GM12892 (cell line): ENCODE results near the gene ADGRG6.

Source experiments
- POLR2A ChIP-seq: IDR thresholded peaks from 2 replicates; pipeline ENCODE4 v1.6.1; 2011; ENCODE audit warnings: low read depth, low read length, control low read depth
- POLR2AphosphoS5 ChIP-seq: IDR thresholded peaks from 2 replicates; pipeline ENCODE4 v1.6.1; 2011; ENCODE audit warnings: low read depth, low read length, control low read depth

DNA sequence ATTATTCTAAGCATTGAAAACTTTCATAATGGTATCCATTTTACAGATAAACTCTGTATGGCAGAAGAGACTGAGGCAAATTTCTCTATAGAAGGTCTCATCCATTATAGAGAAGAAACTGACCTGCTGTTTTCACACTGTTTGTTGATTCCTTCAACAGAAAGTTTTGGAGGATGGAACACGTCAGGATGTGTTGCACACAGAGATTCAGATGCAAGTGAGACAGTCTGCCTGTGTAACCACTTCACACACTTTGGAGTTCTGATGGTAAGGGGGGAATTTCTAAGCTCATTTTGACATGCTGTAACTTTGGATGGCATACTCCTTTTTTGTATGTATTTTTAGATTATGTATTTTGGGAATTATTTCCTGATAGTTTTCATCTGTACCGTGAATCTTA lies 109.3 kb downstream of the ADGRG6 start:
- TF ChIP-seq POLR2A (no peak), POLR2AphosphoS5 (no peak)
